WTC11 (cell line): ENCODE results near the gene GRP. TPM values are rescaled to one million over a fixed set of nuclear protein-coding genes. Genes with fewer than 3 reads are reported as not detected.

Source experiments
- CBFB ChIP-seq: sonication (generic); formaldehyde crosslinking; IDR thresholded peaks from 2 replicates; pipeline ENCODE4 v1.8.1; 2022; ENCODE audit warnings: mild to moderate bottlenecking, low read depth, missing genetic modification reagents
- CREM ChIP-seq: sonication (generic); formaldehyde crosslinking; IDR thresholded peaks from 2 replicates; pipeline ENCODE4 v1.8.1; 2022; ENCODE audit warnings: mild to moderate bottlenecking, missing genetic modification reagents, moderate library complexity
- ERG ChIP-seq: fragments of 250-450 bp; sonication (Bioruptor Pico); IDR thresholded peaks from 2 replicates; pipeline ENCODE4 v1.8.0; 2021; ENCODE audit warnings: mild to moderate bottlenecking
- GTF2I ChIP-seq: fragments of 250-450 bp; sonication (Bioruptor Pico); conservative IDR thresholded peaks from 2 replicates; pipeline ENCODE4 v1.4.0; 2021; ENCODE audit warnings: mild to moderate bottlenecking
- IRF1 ChIP-seq: sonication (generic); formaldehyde crosslinking; IDR thresholded peaks from 2 replicates; pipeline ENCODE4 v1.8.0; 2023; ENCODE audit warnings: missing genetic modification reagents
- JUN ChIP-seq: sonication (generic); formaldehyde crosslinking; IDR thresholded peaks from 2 replicates; pipeline ENCODE4 v1.8.0; 2023; ENCODE audit warnings: mild to moderate bottlenecking, missing genetic modification reagents
- MAX ChIP-seq: sonication (generic); formaldehyde crosslinking; IDR thresholded peaks from 2 replicates; pipeline ENCODE4 v1.8.0; 2022; ENCODE audit warnings: mild to moderate bottlenecking, missing genetic modification reagents
- MLX ChIP-seq: sonication (generic); formaldehyde crosslinking; IDR thresholded peaks from 2 replicates; pipeline ENCODE4 v1.8.1; 2023; ENCODE audit warnings: mild to moderate bottlenecking, missing genetic modification reagents, moderate library complexity
- NFYB ChIP-seq: sonication (generic); formaldehyde crosslinking; conservative IDR thresholded peaks from 2 replicates; pipeline ENCODE4 v1.8.0; 2022; ENCODE audit warnings: low read depth, missing genetic modification reagents
- RELA ChIP-seq: sonication (generic); formaldehyde crosslinking; IDR thresholded peaks from 2 replicates; pipeline ENCODE4 v1.8.1; 2022; ENCODE audit warnings: missing genetic modification reagents, mild to moderate bottlenecking, borderline replicate concordance
- SMAD4 ChIP-seq: sonication (generic); formaldehyde crosslinking; IDR thresholded peaks from 2 replicates; pipeline ENCODE4 v1.8.0; 2022; ENCODE audit warnings: mild to moderate bottlenecking, missing genetic modification reagents
- SP1 ChIP-seq: sonication (generic); formaldehyde crosslinking; conservative IDR thresholded peaks from 2 replicates; pipeline ENCODE4 v1.8.1; 2022; ENCODE audit warnings: missing genetic modification reagents
- TEAD4 ChIP-seq: sonication (generic); formaldehyde crosslinking; IDR thresholded peaks from 2 replicates; pipeline ENCODE4 v1.8.0; 2022; ENCODE audit warnings: mild to moderate bottlenecking, missing genetic modification reagents
- USF2 ChIP-seq: sonication (generic); formaldehyde crosslinking; IDR thresholded peaks from 2 replicates; pipeline ENCODE4 v1.8.1; 2023; ENCODE audit warnings: mild to moderate bottlenecking, missing genetic modification reagents, moderate library complexity
- ZBTB21 ChIP-seq: sonication (generic); formaldehyde crosslinking; IDR thresholded peaks from 2 replicates; pipeline ENCODE4 v1.8.1; 2023; ENCODE audit warnings: mild to moderate bottlenecking, missing genetic modification reagents, borderline replicate concordance
- ZNF138 ChIP-seq: sonication (generic); formaldehyde crosslinking; conservative IDR thresholded peaks from 2 replicates; pipeline ENCODE4 v1.8.1; 2022; ENCODE audit warnings: mild to moderate bottlenecking, moderate library complexity, missing genetic modification reagents
- ZNF219 ChIP-seq: sonication (generic); formaldehyde crosslinking; IDR thresholded peaks from 2 replicates; pipeline ENCODE4 v1.8.0; 2023; ENCODE audit warnings: missing genetic modification reagents, mild to moderate bottlenecking, borderline replicate concordance
- ZNF232 ChIP-seq: sonication (generic); formaldehyde crosslinking; IDR thresholded peaks from 2 replicates; pipeline ENCODE4 v1.8.0; 2022; ENCODE audit warnings: mild to moderate bottlenecking, missing genetic modification reagents
- ZNF396 ChIP-seq: fragments of 250-450 bp; sonication (Bioruptor Pico); IDR thresholded peaks from 2 replicates; pipeline ENCODE4 v1.8.0; 2021; ENCODE audit warnings: mild to moderate bottlenecking, moderate library complexity, borderline replicate concordance
- ZNF532 ChIP-seq: fragments of 250-450 bp; sonication (Bioruptor Pico); IDR thresholded peaks from 2 replicates; pipeline ENCODE4 v1.9.0; 2021; ENCODE audit warnings: mild to moderate bottlenecking, borderline replicate concordance
- ZNF671 ChIP-seq: fragments of 250-450 bp; sonication (Bioruptor Pico); IDR thresholded peaks from 2 replicates; pipeline ENCODE4 v1.8.0; 2021; ENCODE audit warnings: mild to moderate bottlenecking
- total RNA-seq: library from RNA; stranded (reverse); gene quantifications from 3 replicates; pipeline ENCODE4 v1.2.3, GENCODE V29; 2021
- TF ChIP-seq, protein P1 (sequence below): sonication (generic); formaldehyde crosslinking; conservative IDR thresholded peaks from 2 replicates; pipeline ENCODE4 v1.8.1; 2023; ENCODE audit warnings: mild to moderate bottlenecking, low read depth, missing genetic modification reagents, moderate library complexity
- TF ChIP-seq, protein P2 (sequence below): fragments of 250-450 bp; sonication (Bioruptor Pico); IDR thresholded peaks from 2 replicates; pipeline ENCODE4 v1.9.0; 2021; ENCODE audit warnings: mild to moderate bottlenecking
- TF ChIP-seq, protein P3 (sequence below): fragments of 250-450 bp; sonication (Bioruptor Pico); IDR thresholded peaks from 2 replicates; pipeline ENCODE4 v1.9.0; 2021; ENCODE audit warnings: moderate library complexity, mild to moderate bottlenecking, inconsistent platforms, borderline replicate concordance

Gene GRP
- total RNA-seq, 1 experiment from 2014 or later: 0.22 TPM

GRCh38 chr18:59272891-59273758 lies 53.2 kb downstream of the GRP start, which contains the start of gene RAX (continued):
- TF ChIP-seq CREM (CRISPR knock-in tag): peak; percentile 68; the same call in 1 of the 2 replicates
- TF ChIP-seq ZNF219: peak; percentile 81; the same call in 1 of the 2 replicates
- TF ChIP-seq, protein P1, sequence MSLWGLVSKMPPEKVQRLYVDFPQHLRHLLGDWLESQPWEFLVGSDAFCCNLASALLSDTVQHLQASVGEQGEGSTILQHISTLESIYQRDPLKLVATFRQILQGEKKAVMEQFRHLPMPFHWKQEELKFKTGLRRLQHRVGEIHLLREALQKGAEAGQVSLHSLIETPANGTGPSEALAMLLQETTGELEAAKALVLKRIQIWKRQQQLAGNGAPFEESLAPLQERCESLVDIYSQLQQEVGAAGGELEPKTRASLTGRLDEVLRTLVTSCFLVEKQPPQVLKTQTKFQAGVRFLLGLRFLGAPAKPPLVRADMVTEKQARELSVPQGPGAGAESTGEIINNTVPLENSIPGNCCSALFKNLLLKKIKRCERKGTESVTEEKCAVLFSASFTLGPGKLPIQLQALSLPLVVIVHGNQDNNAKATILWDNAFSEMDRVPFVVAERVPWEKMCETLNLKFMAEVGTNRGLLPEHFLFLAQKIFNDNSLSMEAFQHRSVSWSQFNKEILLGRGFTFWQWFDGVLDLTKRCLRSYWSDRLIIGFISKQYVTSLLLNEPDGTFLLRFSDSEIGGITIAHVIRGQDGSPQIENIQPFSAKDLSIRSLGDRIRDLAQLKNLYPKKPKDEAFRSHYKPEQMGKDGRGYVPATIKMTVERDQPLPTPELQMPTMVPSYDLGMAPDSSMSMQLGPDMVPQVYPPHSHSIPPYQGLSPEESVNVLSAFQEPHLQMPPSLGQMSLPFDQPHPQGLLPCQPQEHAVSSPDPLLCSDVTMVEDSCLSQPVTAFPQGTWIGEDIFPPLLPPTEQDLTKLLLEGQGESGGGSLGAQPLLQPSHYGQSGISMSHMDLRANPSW: no peak
- TF ChIP-seq, protein P2, sequence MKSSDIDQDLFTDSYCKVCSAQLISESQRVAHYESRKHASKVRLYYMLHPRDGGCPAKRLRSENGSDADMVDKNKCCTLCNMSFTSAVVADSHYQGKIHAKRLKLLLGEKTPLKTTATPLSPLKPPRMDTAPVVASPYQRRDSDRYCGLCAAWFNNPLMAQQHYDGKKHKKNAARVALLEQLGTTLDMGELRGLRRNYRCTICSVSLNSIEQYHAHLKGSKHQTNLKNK: no peak
- TF ChIP-seq TEAD4: peak; percentile 94
- TF ChIP-seq ZBTB21 (CRISPR knock-in tag): 0 out of 2 replicates have a peak, but pooled peaks have one; percentile 59
- no peak for TF ChIP-seq MLX (CRISPR knock-in tag)
- TF ChIP-seq NFYB (CRISPR knock-in tag): peak; percentile 62
- peak; percentile 93; the same call in 1 of the 2 replicates for TF ChIP-seq IRF1 (CRISPR knock-in tag)
- TF ChIP-seq, protein P3, sequence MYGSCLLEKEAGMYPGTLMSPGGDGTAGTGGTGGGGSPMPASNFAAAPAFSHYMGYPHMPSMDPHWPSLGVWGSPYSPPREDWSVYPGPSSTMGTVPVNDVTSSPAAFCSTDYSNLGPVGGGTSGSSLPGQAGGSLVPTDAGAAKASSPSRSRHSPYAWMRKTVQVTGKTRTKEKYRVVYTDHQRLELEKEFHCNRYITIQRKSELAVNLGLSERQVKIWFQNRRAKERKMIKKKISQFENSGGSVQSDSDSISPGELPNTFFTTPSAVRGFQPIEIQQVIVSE (CRISPR knock-in tag): no peak
- peak; percentile 78; the same call in 1 of the 2 replicates for TF ChIP-seq SMAD4 (CRISPR knock-in tag)
- TF ChIP-seq RELA: peak; percentile 95
- TF ChIP-seq JUN (CRISPR knock-in tag): peak; percentile 95
- TF ChIP-seq GTF2I (CRISPR knock-in tag): no peak
- TF ChIP-seq ZNF232 (CRISPR knock-in tag): peak; percentile 96
- no peak for TF ChIP-seq CBFB (CRISPR knock-in tag)
- peak; percentile 58; the same call in 1 of the 2 replicates for TF ChIP-seq ZNF138 (CRISPR knock-in tag)
- no peak for TF ChIP-seq ZNF532 (CRISPR knock-in tag)
- no peak; the same call in none of the 2 replicates for TF ChIP-seq SP1 (CRISPR knock-in tag)
- TF ChIP-seq ZNF396: no peak
- TF ChIP-seq USF2 (CRISPR knock-in tag): peak; percentile 22; the same call in 1 of the 2 replicates
- peak; percentile 96 for TF ChIP-seq MAX (CRISPR knock-in tag)
- TF ChIP-seq ERG (CRISPR knock-in tag): peak; percentile 57; the same call in 1 of the 2 replicates
- no peak for TF ChIP-seq ZNF671
